Liver (tissue), 9 donors: ENCODE results near the gene BCKDHB. TPM values are rescaled to one million over a fixed set of nuclear protein-coding genes. Genes with fewer than 3 reads are reported as not detected.
A peak's percentile ranks its signal among the peaks of the same experiment; 100 is the strongest.

ENCODE experiments used
- DNase-seq: peaks from one replicate; pipeline ENCODE4 v3.0.0-alpha.2; 2017; ENCODE audit warnings: low spot score
- H3K27ac ChIP-seq, 2 donors: one replicate each; pipeline ENCODE4 v1.7.0; 2013; ENCODE audit warnings: inconsistent platforms in 2 of 2, low read length in 2 of 2, control low read depth in 1 of 2, low read depth in 1 of 2, mild to moderate bottlenecking in 1 of 2
- H3K27me3 ChIP-seq, 4 donors: one replicate each; pipeline versions ENCODE4 v1.6.1 to v1.7.0; 2013; ENCODE audit warnings: low read length in 3 of 4, inconsistent platforms in 1 of 4, mild to moderate bottlenecking in 1 of 4, moderate library complexity in 1 of 4; ENCODE audit not compliant: control insufficient read depth in 4 of 4, insufficient read depth in 4 of 4
- H3K36me3 ChIP-seq, 4 donors: one replicate each; pipeline versions ENCODE4 v1.6.1 to v1.7.0; 2013; ENCODE audit warnings: low read length in 3 of 4, mild to moderate bottlenecking in 3 of 4, low read depth in 1 of 4, moderate library complexity in 1 of 4; ENCODE audit not compliant: control insufficient read depth in 4 of 4, insufficient read depth in 3 of 4
- H3K4me1 ChIP-seq, 4 donors: one replicate each; pipeline versions ENCODE4 v1.6.1 to v1.7.0; 2013; ENCODE audit warnings: low read length in 3 of 4, mild to moderate bottlenecking in 3 of 4, moderate library complexity in 1 of 4; ENCODE audit not compliant: control insufficient read depth in 4 of 4, insufficient read depth in 4 of 4
- H3K4me3 ChIP-seq, 3 donors: one replicate each; pipeline versions ENCODE4 v1.6.1 to v1.7.0; 2013; ENCODE audit warnings: low read length in 3 of 3, control low read depth in 1 of 3, low read depth in 1 of 3, mild to moderate bottlenecking in 1 of 3
- H3K9ac ChIP-seq, 2 donors: one replicate each; pipeline ENCODE4 v1.7.0; 2013; ENCODE audit warnings: low read length in 2 of 2, mild to moderate bottlenecking in 2 of 2, moderate library complexity in 2 of 2, control low read depth in 1 of 2, low read depth in 1 of 2
- H3K9me3 ChIP-seq, 4 donors: one replicate each; pipeline versions ENCODE4 v1.6.1 to v1.7.0; 2013; ENCODE audit warnings: low read length in 3 of 4; ENCODE audit not compliant: control insufficient read depth in 4 of 4
- CTCF ChIP-seq: fragments of 150-350 bp; IDR thresholded peaks from 2 replicates; pipeline ENCODE4 v1.5.1; 2017; ENCODE audit warnings: improper control_type of control experiment, low read depth, low read length; ENCODE audit not compliant: missing input control
- EGR1 ChIP-seq, 2 donors: IDR thresholded peaks; 2 replicates each; pipeline ENCODE4 v1.6.1; 2016 to 2018; ENCODE audit warnings: antibody characterized with exemption in 2 of 2, low read depth in 2 of 2
- FOXA1 ChIP-seq: IDR thresholded peaks from 2 replicates; pipeline ENCODE4 v1.6.1; 2016; ENCODE audit warnings: antibody characterized with exemption
- FOXA2 ChIP-seq: IDR thresholded peaks from 2 replicates; pipeline ENCODE4 v1.6.1; 2016; ENCODE audit warnings: antibody characterized with exemption
- GABPA ChIP-seq, 2 donors: IDR thresholded peaks in 1 of 2; conservative IDR thresholded peaks in 1 of 2; 2 replicates each; pipeline ENCODE4 v1.6.1; 2016; ENCODE audit warnings: antibody characterized with exemption in 2 of 2, mild to moderate bottlenecking in 1 of 2, moderate library complexity in 1 of 2
- HNF4A ChIP-seq, 2 donors: conservative IDR thresholded peaks; 2 replicates each; pipeline ENCODE4 v1.6.1; 2016; ENCODE audit warnings: antibody characterized with exemption in 2 of 2, mild to moderate bottlenecking in 2 of 2
- HNF4G ChIP-seq: IDR thresholded peaks from 2 replicates; pipeline ENCODE4 v1.6.1; 2016; ENCODE audit warnings: antibody characterized with exemption
- JUND ChIP-seq, 2 donors: IDR thresholded peaks; 2 replicates each; pipeline ENCODE4 v1.6.1; 2016; ENCODE audit warnings: antibody characterized with exemption in 2 of 2
- NR2F2 ChIP-seq: IDR thresholded peaks from 2 replicates; pipeline ENCODE4 v1.6.1; 2016; ENCODE audit warnings: antibody characterized with exemption
- RAD21 ChIP-seq, 2 donors: IDR thresholded peaks; 2 replicates each; pipeline ENCODE4 v1.6.1; 2016; ENCODE audit warnings: antibody characterized with exemption in 2 of 2, mild to moderate bottlenecking in 2 of 2
- REST ChIP-seq: IDR thresholded peaks from 2 replicates; pipeline ENCODE4 v1.6.1; 2016; ENCODE audit warnings: antibody characterized with exemption, mild to moderate bottlenecking
- RXRA ChIP-seq, 2 donors: IDR thresholded peaks; 2 replicates each; pipeline ENCODE4 v1.6.1; 2017 to 2018; ENCODE audit warnings: antibody characterized with exemption in 2 of 2, mild to moderate bottlenecking in 1 of 2
- SP1 ChIP-seq: IDR thresholded peaks from 2 replicates; pipeline ENCODE4 v1.6.1; 2018; ENCODE audit warnings: antibody characterized with exemption, mild to moderate bottlenecking
- TAF1 ChIP-seq: conservative IDR thresholded peaks from 2 replicates; pipeline ENCODE4 v1.6.1; 2016; ENCODE audit warnings: antibody characterized with exemption, mild to moderate bottlenecking
- YY1 ChIP-seq: IDR thresholded peaks from 2 replicates; pipeline ENCODE4 v1.6.1; 2016; ENCODE audit warnings: antibody characterized with exemption, mild to moderate bottlenecking
- WGBS: extraction: QIAGEN DNeasy Blood & Tissue Kit; methylation state at CpG from one replicate; pipeline ENCODE4 v1.1.7; 2013; 5-methylcytosine and 5-hydroxymethylcytosine counted together
- polyA plus RNA-seq, 2 donors: library from polyadenylated mRNA; stranded (reverse) in 1 of 2; unstranded in 1 of 2; fragments of 200-250 nt in 1 of 2; fragments of >200 nt in 1 of 2; fragmentation: Nextera tagmentation in 1 of 2; extraction: Ambion mirVana in 1 of 2; gene quantifications; one replicate each; pipeline versions ENCODE4 v1.2.1 to v1.2.3, GENCODE V29; 2013 to 2015
- total RNA-seq, 2 donors: library from RNA; depleted of rRNA; stranded (reverse); fragments of >200 nt; gene quantifications; one replicate each; pipeline ENCODE4 v1.2.3, GENCODE V29; 2014
- TF ChIP-seq, protein P1 (sequence below): IDR thresholded peaks from 2 replicates; pipeline ENCODE4 v1.6.1; 2016; ENCODE audit warnings: antibody characterized with exemption
- TF ChIP-seq, protein P2 (sequence below): IDR thresholded peaks from 2 replicates; pipeline ENCODE4 v1.6.1; 2016; ENCODE audit warnings: antibody characterized with exemption
- TF ChIP-seq, protein P3 (sequence below): IDR thresholded peaks from 2 replicates; pipeline ENCODE4 v1.6.1; 2016; ENCODE audit warnings: antibody characterized with exemption
- donor health status: healthy.
- donor health status: healthy.
- donor health status: healthy.
- donor health status: healthy.
- donor health status: healthy.

BCKDHB gene
- total and polyA plus RNA-seq, 4 donors, result 13.0 to 74.8 (median 31.6) TPM

DNA sequence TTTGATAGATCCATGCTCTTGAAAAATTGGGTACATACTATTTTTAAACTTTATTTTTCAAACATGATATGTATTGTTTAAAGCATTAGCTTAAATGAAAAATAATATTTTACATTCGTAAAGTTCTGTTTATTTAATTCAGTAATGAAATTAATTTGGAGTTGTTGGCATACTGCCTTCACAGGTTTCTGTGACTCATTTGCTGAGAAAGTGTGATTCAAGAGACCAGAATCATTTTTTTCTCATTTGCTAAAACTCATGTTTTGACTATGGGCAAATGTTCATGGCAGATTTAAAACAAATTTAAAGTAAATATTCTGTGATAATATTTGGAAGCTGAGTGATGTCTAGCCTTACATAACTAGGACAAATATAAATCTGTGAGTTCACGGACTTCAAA is 230.4 kb downstream of the BCKDHB start:
- no peak overlapping the region for H3K27ac ChIP-seq
- TF ChIP-seq FOXA1 (no peak), CTCF (no peak), EGR1 (IDR thresholded peaks at IDR 0.05; ENCODE audit: low read depth in 2 of 2) (no peak), RAD21 (IDR thresholded peaks at IDR 0.05) (no peak), JUND (IDR thresholded peaks at IDR 0.05) (no peak), TAF1 (no peak), SP1 (no peak), FOXA2 (no peak), RXRA (IDR thresholded peaks at IDR 0.05) (no peak), HNF4G (no peak), YY1 (no peak), HNF4A (conservative IDR thresholded peaks at IDR 0.05) (no peak)
- TF ChIP-seq, protein P1, sequence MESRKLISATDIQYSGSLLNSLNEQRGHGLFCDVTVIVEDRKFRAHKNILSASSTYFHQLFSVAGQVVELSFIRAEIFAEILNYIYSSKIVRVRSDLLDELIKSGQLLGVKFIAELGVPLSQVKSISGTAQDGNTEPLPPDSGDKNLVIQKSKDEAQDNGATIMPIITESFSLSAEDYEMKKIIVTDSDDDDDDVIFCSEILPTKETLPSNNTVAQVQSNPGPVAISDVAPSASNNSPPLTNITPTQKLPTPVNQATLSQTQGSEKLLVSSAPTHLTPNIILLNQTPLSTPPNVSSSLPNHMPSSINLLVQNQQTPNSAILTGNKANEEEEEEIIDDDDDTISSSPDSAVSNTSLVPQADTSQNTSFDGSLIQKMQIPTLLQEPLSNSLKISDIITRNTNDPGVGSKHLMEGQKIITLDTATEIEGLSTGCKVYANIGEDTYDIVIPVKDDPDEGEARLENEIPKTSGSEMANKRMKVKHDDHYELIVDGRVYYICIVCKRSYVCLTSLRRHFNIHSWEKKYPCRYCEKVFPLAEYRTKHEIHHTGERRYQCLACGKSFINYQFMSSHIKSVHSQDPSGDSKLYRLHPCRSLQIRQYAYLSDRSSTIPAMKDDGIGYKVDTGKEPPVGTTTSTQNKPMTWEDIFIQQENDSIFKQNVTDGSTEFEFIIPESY, result no peak
- TF ChIP-seq, protein P2, sequence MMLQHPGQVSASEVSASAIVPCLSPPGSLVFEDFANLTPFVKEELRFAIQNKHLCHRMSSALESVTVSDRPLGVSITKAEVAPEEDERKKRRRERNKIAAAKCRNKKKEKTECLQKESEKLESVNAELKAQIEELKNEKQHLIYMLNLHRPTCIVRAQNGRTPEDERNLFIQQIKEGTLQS, result no peak
- TF ChIP-seq, protein P3, sequence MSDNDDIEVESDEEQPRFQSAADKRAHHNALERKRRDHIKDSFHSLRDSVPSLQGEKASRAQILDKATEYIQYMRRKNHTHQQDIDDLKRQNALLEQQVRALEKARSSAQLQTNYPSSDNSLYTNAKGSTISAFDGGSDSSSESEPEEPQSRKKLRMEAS, result no peak
- no peaks in the 10 kb centered on the region for H3K27me3 ChIP-seq
- H3K4me3 ChIP-seq, result no peak overlapping the region
- WGBS, result 86% methylated on average over 2 of the region's 2 CpGs
- no peak for DNase-seq
- H3K36me3 ChIP-seq, result no peaks in the 10 kb centered on the region
- no peak overlapping the region for H3K9ac ChIP-seq
- H3K4me1 ChIP-seq, result peaks cover 0 to 6% (median 4%) of the 10 kb centered on the region in 4 donors
- H3K9me3 ChIP-seq, result no peaks in the 10 kb centered on the region

DNA sequence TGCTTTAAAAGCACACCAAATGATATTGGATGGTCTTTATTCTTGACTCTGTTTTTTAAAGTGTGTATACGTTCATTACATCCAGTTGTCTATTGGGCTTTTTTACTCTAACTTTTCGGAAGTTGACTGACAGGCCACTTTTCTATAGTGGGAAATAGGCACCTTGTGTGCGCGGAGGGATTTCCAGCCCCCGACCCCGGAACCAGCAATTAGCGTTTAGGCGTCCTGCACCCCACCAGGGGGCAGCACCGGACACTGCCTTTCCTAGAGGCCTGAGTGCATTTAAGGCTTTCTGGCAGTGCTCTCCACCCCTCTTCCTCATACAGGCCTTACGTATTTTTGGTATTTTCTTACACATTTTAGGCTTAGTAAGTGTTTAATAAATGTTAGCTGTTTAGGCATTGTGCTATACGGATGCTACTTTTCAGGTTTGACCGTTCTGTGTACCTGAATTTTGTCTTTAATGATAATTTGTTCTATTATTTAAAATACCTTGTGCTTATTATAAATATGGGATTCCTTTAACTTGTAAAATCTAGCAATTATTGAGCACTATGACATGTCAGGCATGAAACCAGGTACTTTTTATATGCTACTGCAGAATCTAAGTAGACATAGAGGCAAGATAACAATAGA is 231.8 kb downstream of the BCKDHB start:
- H3K4me3 ChIP-seq, result no peak overlapping the region
- TF ChIP-seq, protein P3, result no peak
- TF ChIP-seq NR2F2 (no peak), JUND (IDR thresholded peaks at IDR 0.05) (no peak), CTCF (peak; percentile 45), REST (no peak), FOXA1 (no peak), GABPA (IDR thresholded peaks at IDR 0.05 in 1 of 2, conservative IDR thresholded peaks at IDR 0.05 in 1 of 2) (no peak), RXRA (IDR thresholded peaks at IDR 0.05) (peak in 1 of 2 donors; percentile 52), RAD21 (IDR thresholded peaks at IDR 0.05) (peak; percentile 69 to 89), FOXA2 (no peak)
- H3K36me3 ChIP-seq, result no peaks in the 10 kb centered on the region
- WGBS, result 56% methylated on average over 12 of the region's 12 CpGs
- H3K9ac ChIP-seq, result no peak overlapping the region
- DNase-seq, result peak; percentile 82
- H3K9me3 ChIP-seq, result no peaks in the 10 kb centered on the region
- H3K27me3 ChIP-seq, result no peaks in the 10 kb centered on the region
- peaks cover 0 to 6% (median 4%) of the 10 kb centered on the region in 4 donors for H3K4me1 ChIP-seq
- H3K27ac ChIP-seq, result no peak overlapping the region
